Peyer's patch (tissue), 4 donors: ENCODE measurements around the gene BHLHA9. TPM values are rescaled to one million over a fixed set of nuclear protein-coding genes. Genes with fewer than 3 reads are reported as not detected.
A peak's percentile ranks its signal among the peaks of the same experiment; 100 is the strongest.

Experiments
- DNase-seq, 3 donors: peaks; one replicate each; pipeline ENCODE4 v3.0.0-alpha.2; 2017 to 2019
- H3K27ac ChIP-seq, 4 donors: fragments of 200-600 bp; sonication (generic); one replicate each; pipeline ENCODE4 v1.5.1; 2016 to 2019
- H3K27me3 ChIP-seq, 2 donors: fragments of 200-600 bp; sonication (generic); one replicate each; pipeline ENCODE4 v1.5.1; 2019
- H3K36me3 ChIP-seq, 3 donors: fragments of 200-600 bp; sonication (generic); one replicate each; pipeline ENCODE4 v1.5.1; 2016 to 2019
- H3K4me1 ChIP-seq, 4 donors: fragments of 200-600 bp; sonication (generic); one replicate each; pipeline ENCODE4 v1.5.1; 2016 to 2019
- H3K4me3 ChIP-seq, 4 donors: fragments of 200-600 bp; sonication (generic); 1 replicate in 3 of 4; 2 replicates in 1 of 4; pipeline ENCODE4 v1.5.1; 2016 to 2019; ENCODE audit warnings: mild to moderate bottlenecking in 1 of 4
- H3K9me3 ChIP-seq, 4 donors: fragments of 200-600 bp; sonication (generic); one replicate each; pipeline ENCODE4 v1.5.1; 2016 to 2019; ENCODE audit warnings: mild to moderate bottlenecking in 1 of 4
- POLR2A ChIP-seq, 2 donors: fragments of 450-650 bp; IDR thresholded peaks; one replicate each; pipeline ENCODE4 v1.5.1; 2017; ENCODE audit warnings: antibody characterized with exemption in 2 of 2, mild to moderate bottlenecking in 2 of 2, moderate library complexity in 2 of 2
- total RNA-seq, 4 donors: library from RNA; depleted of rRNA; stranded (reverse); fragments of >200 nt; gene quantifications; one replicate each; pipeline ENCODE4 v1.1.0, GENCODE V29; 2016
- TF ChIP-seq, protein P1 (sequence below), 6 experiments: fragments of 450-650 bp in 4 of 6; fragments of 200-600 bp in 2 of 6; sonication (generic) in 1 of 6; IDR thresholded peaks; one replicate each; pipeline ENCODE4 v1.5.1; 2017 to 2019; ENCODE audit warnings: antibody characterized with exemption in 6 of 6, mild to moderate bottlenecking in 3 of 6, moderate library complexity in 1 of 6

Gene BHLHA9
- total RNA-seq, 4 donors from 2014 or later = not detected

DNA sequence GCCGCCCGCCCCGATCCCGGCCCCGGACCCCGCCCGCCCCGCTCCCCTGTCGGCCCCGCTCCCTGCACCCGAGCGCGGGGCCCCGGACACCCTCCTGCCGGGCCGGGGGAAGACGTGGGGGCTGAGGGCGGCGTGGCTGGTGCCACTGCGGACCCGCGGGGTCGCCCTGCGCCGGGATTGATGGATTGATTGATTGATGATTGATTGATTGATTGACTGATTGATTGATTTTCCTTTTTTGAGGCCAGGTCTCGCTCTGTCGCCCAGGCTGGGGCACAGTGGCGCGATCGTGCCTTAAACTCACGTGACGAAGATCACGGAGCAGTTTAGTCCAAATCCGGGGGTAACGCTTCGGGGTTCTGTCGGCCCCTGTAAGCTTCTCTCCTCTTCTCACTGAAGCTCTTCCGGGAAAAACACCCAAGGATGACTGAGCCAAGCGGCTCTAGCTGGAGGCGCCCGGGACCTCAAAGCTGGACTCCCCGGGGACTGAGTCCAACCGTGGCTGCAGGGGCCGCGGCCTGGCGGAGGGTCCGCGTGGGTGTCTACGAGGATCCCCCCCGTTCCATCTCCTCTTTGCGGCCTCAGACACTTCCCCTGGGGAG lies 40.2 kb upstream of the BHLHA9 start:
- Histone ChIP-seq H3K9me3 (no peaks in the 10 kb centered on the region), H3K4me3 (peak overlapping the region; percentile 59 to 94 (median 82)), H3K27me3 (no peaks in the 10 kb centered on the region), H3K36me3 (no peaks in the 10 kb centered on the region), H3K27ac (peak overlapping the region; percentile 71 to 93 (median 84)), H3K4me1 (peaks cover 0 to 34% (median 15%) of the 10 kb centered on the region in 4 donors)
- DNase-seq = peak in 1 of 3 donors; percentile 52
- TF ChIP-seq, protein P1, sequence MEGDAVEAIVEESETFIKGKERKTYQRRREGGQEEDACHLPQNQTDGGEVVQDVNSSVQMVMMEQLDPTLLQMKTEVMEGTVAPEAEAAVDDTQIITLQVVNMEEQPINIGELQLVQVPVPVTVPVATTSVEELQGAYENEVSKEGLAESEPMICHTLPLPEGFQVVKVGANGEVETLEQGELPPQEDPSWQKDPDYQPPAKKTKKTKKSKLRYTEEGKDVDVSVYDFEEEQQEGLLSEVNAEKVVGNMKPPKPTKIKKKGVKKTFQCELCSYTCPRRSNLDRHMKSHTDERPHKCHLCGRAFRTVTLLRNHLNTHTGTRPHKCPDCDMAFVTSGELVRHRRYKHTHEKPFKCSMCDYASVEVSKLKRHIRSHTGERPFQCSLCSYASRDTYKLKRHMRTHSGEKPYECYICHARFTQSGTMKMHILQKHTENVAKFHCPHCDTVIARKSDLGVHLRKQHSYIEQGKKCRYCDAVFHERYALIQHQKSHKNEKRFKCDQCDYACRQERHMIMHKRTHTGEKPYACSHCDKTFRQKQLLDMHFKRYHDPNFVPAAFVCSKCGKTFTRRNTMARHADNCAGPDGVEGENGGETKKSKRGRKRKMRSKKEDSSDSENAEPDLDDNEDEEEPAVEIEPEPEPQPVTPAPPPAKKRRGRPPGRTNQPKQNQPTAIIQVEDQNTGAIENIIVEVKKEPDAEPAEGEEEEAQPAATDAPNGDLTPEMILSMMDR (IDR thresholded peaks at IDR 0.05) = no peak

DNA sequence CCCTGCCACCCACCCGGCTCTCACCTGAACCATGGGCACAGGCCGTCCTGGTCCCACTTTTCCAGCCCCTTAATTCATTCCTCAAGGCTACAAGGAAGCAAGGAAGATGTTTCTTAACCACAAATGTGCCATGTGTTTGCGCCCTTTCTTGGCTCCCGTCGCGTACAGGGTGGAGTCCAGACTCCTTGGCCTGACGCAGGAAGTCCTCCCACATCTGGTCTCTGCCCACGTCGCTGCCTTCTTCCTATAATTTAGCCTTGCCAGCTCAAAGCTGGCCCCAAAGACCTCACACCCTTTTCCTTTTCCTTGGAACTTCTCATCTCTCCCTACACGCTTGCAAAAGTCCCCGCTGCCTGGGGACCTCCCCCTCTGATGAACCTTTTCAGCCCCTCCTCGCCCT lies 38.8 kb upstream of the BHLHA9 start:
- no peak overlapping the region for H3K27ac ChIP-seq
- H3K4me3 ChIP-seq = no peak overlapping the region
- H3K27me3 ChIP-seq = no peaks in the 10 kb centered on the region
- TF ChIP-seq, protein P1 (IDR thresholded peaks at IDR 0.05) = no peak
- TF ChIP-seq POLR2A (IDR thresholded peaks at IDR 0.05) = no peak
- DNase-seq = peak in 2 of 3 donors; percentile 62 to 73
- peaks cover 0 to 34% (median 15%) of the 10 kb centered on the region in 4 donors for H3K4me1 ChIP-seq
- H3K9me3 ChIP-seq = no peaks in the 10 kb centered on the region
- no peaks in the 10 kb centered on the region for H3K36me3 ChIP-seq

DNA sequence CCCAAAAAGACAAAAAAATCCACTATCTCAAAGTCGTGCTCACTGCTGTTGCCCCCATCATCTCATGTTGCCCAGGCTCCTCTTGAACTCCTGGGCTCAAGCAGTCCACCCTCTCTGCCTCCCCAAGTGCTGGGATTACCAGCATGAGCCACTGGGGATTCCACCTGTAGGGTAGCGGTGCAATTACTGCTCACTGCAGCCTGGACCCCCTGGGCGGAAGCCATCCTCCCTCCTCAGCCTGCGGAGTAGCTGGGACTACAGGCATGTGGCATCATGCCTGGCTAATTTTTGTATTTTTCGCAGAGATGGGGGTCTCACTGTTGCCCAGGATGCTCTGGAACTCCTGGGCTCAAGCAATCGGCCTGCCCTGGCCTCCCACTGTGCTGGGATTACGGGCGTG lies 37.9 kb upstream of the BHLHA9 start:
- no peak for DNase-seq
- TF ChIP-seq POLR2A (IDR thresholded peaks at IDR 0.05) = no peak
- TF ChIP-seq, protein P1 (IDR thresholded peaks at IDR 0.05) = no peak
- no peaks in the 10 kb centered on the region for H3K27me3 ChIP-seq
- H3K9me3 ChIP-seq = no peaks in the 10 kb centered on the region
- peaks cover 0 to 29% (median 15%) of the 10 kb centered on the region in 4 donors for H3K4me1 ChIP-seq
- no peak overlapping the region for H3K27ac ChIP-seq
- H3K36me3 ChIP-seq = no peaks in the 10 kb centered on the region
- H3K4me3 ChIP-seq = no peak overlapping the region

DNA sequence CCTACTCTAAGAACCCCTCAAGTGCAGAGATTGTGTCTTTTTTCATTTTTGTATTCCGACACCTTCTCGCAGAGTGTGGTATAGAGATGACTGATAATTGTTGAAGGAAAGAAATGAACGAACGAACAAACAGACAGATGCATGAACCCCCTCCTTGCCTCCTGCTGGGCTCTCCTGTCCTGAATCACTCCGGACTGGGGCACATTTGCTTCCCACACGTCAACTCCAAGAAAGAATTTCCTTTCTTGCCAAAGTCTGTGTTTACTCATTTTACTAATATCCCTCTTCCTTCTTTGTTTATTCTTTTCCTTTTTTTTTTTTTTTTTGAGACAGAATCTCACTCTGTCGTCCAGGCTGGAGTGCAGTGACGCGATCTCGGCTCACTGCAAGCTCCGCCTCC lies 37.5 kb upstream of the BHLHA9 start:
- Histone ChIP-seq H3K9me3 (no peaks in the 10 kb centered on the region), H3K27ac (no peak overlapping the region), H3K36me3 (no peaks in the 10 kb centered on the region), H3K27me3 (no peaks in the 10 kb centered on the region), H3K4me1 (peaks cover 0 to 24% (median 13%) of the 10 kb centered on the region in 4 donors), H3K4me3 (no peak overlapping the region)
- DNase-seq = no peak
- TF ChIP-seq, protein P1 (IDR thresholded peaks at IDR 0.05) = no peak
- no peak for TF ChIP-seq POLR2A (IDR thresholded peaks at IDR 0.05)

DNA sequence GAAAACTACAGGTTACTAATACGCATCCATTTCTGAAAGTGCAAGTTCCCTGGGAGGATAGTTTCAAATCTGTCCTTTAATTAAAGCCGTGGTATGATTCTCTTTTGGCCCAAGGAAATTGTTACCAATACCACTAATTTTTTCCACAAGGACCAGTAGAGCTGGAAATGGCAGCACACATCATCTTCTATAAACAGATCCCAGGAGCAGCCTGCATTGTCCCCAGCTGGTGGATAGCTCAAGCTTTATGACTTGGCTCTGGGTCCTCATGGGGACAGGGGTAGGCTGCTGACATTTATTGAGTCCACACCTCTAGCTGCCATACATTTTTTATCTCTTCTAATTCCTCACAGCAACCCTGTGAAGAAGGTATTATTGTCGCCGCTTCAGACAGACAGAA lies 35.8 kb upstream of the BHLHA9 start:
- no peaks in the 10 kb centered on the region for H3K9me3 ChIP-seq
- H3K27ac ChIP-seq = no peak overlapping the region
- H3K27me3 ChIP-seq = no peaks in the 10 kb centered on the region
- TF ChIP-seq, protein P1 (IDR thresholded peaks at IDR 0.05) = no peak
- TF ChIP-seq POLR2A (IDR thresholded peaks at IDR 0.05) = no peak
- no peak for DNase-seq
- no peak overlapping the region for H3K4me3 ChIP-seq
- peaks cover 0 to 15% (median 7%) of the 10 kb centered on the region in 4 donors for H3K4me1 ChIP-seq
- no peaks in the 10 kb centered on the region for H3K36me3 ChIP-seq
